HEK293 (cell line): ENCODE data around the gene POLD2.

Experiments used
- CTCF ChIA-PET: fragments of 350-600 bp; formaldehyde crosslinking; extraction: SDS; loops from one replicate; lab custom pipeline; 2021; ENCODE audit warnings: antibody characterized with exemption; lab: Yijun Ruan, JAX
- POLR2A ChIA-PET: fragments of 300-600 bp; formaldehyde crosslinking; extraction: SDS; loops from one replicate; lab custom pipeline; 2020; ENCODE audit warnings: antibody characterized with exemption, inconsistent platforms; lab: Yijun Ruan, JAX
- H3K27ac ChIP-seq: fragments of 200-500 bp; sonication (Bioruptor generic); 2 replicates; pipeline ENCODE4 v1.5.1; 2014; ENCODE audit warnings: low read depth, low read length, control low read depth, inconsistent platforms; ENCODE audit errors: extremely low read depth
- H3K36me3 ChIP-seq, 2 experiments: fragments of 200-500 bp in 1 of 2; sonication (Bioruptor generic) in 1 of 2; 1 replicate in 1 of 2; 2 replicates in 1 of 2; pipeline ENCODE4 v1.5.1; 2014 to 2017; ENCODE audit warnings: inconsistent platforms in 2 of 2, low read length in 2 of 2; ENCODE audit not compliant: control insufficient read depth in 2 of 2, insufficient read depth in 1 of 2
- H3K4me1 ChIP-seq: fragments of 200-500 bp; sonication (Bioruptor generic); 2 replicates; pipeline ENCODE4 v1.5.1; 2014; ENCODE audit warnings: mild to moderate bottlenecking, low read length, inconsistent platforms; ENCODE audit not compliant: control insufficient read depth, insufficient read depth
- H3K4me3 ChIP-seq: 2 replicates; pipeline ENCODE4 v1.5.1; 2011; ENCODE audit warnings: low read depth, mild to moderate bottlenecking, control low read depth, low read length, moderate library complexity
- H3K9me3 ChIP-seq: fragments of 200-500 bp; sonication (Bioruptor generic); 2 replicates; pipeline ENCODE4 v1.5.1; 2014; ENCODE audit warnings: low read depth, low read length, inconsistent platforms; ENCODE audit not compliant: control insufficient read depth, insufficient read depth
- KLF1 ChIP-seq: fragments of 450-650 bp; formaldehyde crosslinking; IDR thresholded peaks from 2 replicates; pipeline ENCODE4 v1.5.1; 2016; ENCODE audit warnings: missing biosample characterization, missing genetic modification characterization
- KLF10 ChIP-seq: fragments of 450-650 bp; IDR thresholded peaks from 2 replicates; pipeline ENCODE4 v1.5.1; 2018; ENCODE audit warnings: missing biosample characterization, mild to moderate bottlenecking, missing genetic modification characterization
- KLF9 ChIP-seq: fragments of 450-650 bp; formaldehyde crosslinking; IDR thresholded peaks from 2 replicates; pipeline ENCODE4 v1.5.1; 2016; ENCODE audit warnings: missing biosample characterization, missing genetic modification characterization, low read depth
- SCRT2 ChIP-seq: fragments of 450-650 bp; formaldehyde crosslinking; IDR thresholded peaks from 2 replicates; pipeline ENCODE4 v1.5.1; 2016; ENCODE audit warnings: missing biosample characterization, missing genetic modification characterization
- ZBTB7A ChIP-seq: fragments of 450-650 bp; formaldehyde crosslinking; IDR thresholded peaks from 2 replicates; pipeline ENCODE4 v1.5.1; 2016; ENCODE audit warnings: low read depth, missing biosample characterization, missing genetic modification characterization
- ZNF132 ChIP-seq: fragments of 450-650 bp; formaldehyde crosslinking; IDR thresholded peaks from 2 replicates; pipeline ENCODE4 v1.5.1; 2017; ENCODE audit warnings: missing biosample characterization, missing genetic modification characterization, borderline replicate concordance
- ZNF548 ChIP-seq: fragments of 450-650 bp; formaldehyde crosslinking; IDR thresholded peaks from 2 replicates; pipeline ENCODE4 v1.5.1; 2016; ENCODE audit warnings: missing biosample characterization, missing genetic modification characterization
- ZNF555 ChIP-seq: fragments of 450-650 bp; formaldehyde crosslinking; conservative IDR thresholded peaks from 2 replicates; pipeline ENCODE4 v1.5.1; 2017; ENCODE audit warnings: missing biosample characterization, mild to moderate bottlenecking, missing genetic modification characterization, inconsistent platforms
- ZNF585B ChIP-seq: fragments of 450-650 bp; formaldehyde crosslinking; IDR thresholded peaks from 2 replicates; pipeline ENCODE4 v1.5.1; 2016; ENCODE audit warnings: missing biosample characterization, missing genetic modification characterization
- ZNF623 ChIP-seq: fragments of 450-650 bp; formaldehyde crosslinking; IDR thresholded peaks from 2 replicates; pipeline ENCODE4 v1.5.1; 2016; ENCODE audit warnings: missing biosample characterization, missing genetic modification characterization
- ZNF626 ChIP-seq: fragments of 450-650 bp; sonication (Bioruptor Pico); formaldehyde crosslinking; IDR thresholded peaks from 2 replicates; pipeline ENCODE4 v1.5.1; 2018; ENCODE audit warnings: missing biosample characterization, missing genetic modification characterization, inconsistent platforms
- ZNF677 ChIP-seq: fragments of 450-650 bp; IDR thresholded peaks from 2 replicates; pipeline ENCODE4 v1.5.0; 2018; ENCODE audit warnings: missing biosample characterization, mild to moderate bottlenecking, missing genetic modification characterization, moderate library complexity
- ZNF701 ChIP-seq: fragments of 450-650 bp; formaldehyde crosslinking; IDR thresholded peaks from 2 replicates; pipeline ENCODE4 v1.5.1; 2016; ENCODE audit warnings: missing biosample characterization, missing genetic modification characterization
- ZXDB ChIP-seq: fragments of 450-650 bp; formaldehyde crosslinking; IDR thresholded peaks from 2 replicates; pipeline ENCODE4 v1.5.1; 2016; ENCODE audit warnings: missing biosample characterization, missing genetic modification characterization
- TF ChIP-seq, protein P1 (sequence below): fragments of 450-650 bp; formaldehyde crosslinking; IDR thresholded peaks from 2 replicates; pipeline ENCODE4 v1.5.1; 2017; ENCODE audit warnings: missing biosample characterization, missing genetic modification characterization
- TF ChIP-seq, protein P2 (sequence below): fragments of 450-650 bp; formaldehyde crosslinking; IDR thresholded peaks from 2 replicates; pipeline ENCODE4 v1.5.1; 2016; ENCODE audit warnings: missing biosample characterization, missing genetic modification characterization
- TF ChIP-seq, protein P3 (sequence below): fragments of 450-650 bp; formaldehyde crosslinking; IDR thresholded peaks from 2 replicates; pipeline ENCODE4 v1.5.1; 2016; ENCODE audit warnings: missing biosample characterization, missing genetic modification characterization

POLD2 gene

DNA sequence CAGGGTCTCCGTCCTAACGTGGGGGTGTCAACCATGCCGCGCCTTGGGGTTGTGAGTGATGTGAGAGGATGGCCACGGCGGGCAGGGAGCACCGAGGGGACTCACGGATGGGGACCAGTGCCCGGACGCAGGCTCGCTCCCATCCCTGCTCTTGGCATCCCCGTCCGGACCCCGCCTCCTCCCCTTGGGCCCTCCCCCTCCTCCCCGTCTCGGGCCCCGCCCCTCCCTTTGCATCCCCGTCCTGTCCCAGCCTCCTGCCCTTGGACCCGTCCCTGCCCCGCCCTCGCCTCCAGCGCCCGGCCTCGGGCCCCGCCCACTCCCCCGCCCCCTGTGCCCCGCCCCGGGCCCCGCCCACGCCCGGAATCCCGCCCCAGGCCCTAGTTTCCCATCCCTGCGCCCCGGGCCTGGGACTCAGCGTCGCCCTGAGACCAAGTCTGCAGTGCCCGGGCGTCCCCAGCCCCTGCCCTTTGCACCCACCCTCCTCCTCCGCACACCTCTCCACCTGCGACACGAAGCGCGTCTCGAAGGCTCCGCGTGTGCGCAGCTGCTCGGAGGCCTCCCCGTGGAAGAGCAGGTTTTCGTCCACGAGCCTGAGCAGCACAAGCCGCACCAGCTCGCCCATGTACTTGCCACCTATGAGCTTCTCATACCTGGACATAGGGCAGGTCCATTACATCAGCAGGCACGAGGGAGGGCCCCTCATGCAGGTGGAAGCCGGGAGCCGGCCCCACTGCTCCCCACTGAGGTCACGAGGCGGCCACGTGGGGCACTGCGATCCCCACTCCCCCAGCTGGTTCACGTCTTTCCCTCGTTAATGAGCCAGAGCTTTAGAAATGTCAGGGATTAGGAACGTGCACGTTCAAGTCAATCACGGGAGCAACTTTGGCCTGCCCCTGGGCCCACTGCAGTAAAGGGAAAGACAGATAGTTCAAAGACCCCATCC lies 22.9 kb upstream of the POLD2 start:
- TF ChIP-seq ZBTB7A (tag by site-specific recombination): no peak
- TF ChIP-seq, protein P1, sequence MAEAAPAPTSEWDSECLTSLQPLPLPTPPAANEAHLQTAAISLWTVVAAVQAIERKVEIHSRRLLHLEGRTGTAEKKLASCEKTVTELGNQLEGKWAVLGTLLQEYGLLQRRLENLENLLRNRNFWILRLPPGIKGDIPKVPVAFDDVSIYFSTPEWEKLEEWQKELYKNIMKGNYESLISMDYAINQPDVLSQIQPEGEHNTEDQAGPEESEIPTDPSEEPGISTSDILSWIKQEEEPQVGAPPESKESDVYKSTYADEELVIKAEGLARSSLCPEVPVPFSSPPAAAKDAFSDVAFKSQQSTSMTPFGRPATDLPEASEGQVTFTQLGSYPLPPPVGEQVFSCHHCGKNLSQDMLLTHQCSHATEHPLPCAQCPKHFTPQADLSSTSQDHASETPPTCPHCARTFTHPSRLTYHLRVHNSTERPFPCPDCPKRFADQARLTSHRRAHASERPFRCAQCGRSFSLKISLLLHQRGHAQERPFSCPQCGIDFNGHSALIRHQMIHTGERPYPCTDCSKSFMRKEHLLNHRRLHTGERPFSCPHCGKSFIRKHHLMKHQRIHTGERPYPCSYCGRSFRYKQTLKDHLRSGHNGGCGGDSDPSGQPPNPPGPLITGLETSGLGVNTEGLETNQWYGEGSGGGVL (tag by site-specific recombination): no peak
- no peak for TF ChIP-seq ZNF585B (tag by site-specific recombination)
- peak; percentile 70 for TF ChIP-seq KLF1 (tag by site-specific recombination)
- 0 out of 2 replicates have a peak, but pooled peaks have one; percentile 23 for TF ChIP-seq KLF9
- no peak for TF ChIP-seq ZXDB (tag by site-specific recombination)
- TF ChIP-seq KLF10 (tag by site-specific recombination): no peak
- no peak for TF ChIP-seq ZNF623 (tag by site-specific recombination)
- ChIA-PET CTCF (interaction anchor here (0.5 to 0.8 kb wide), 4 partner anchors 15 to 546 kb away, joined by 3 read pairs; no protein-coding TSS in a partner anchor), POLR2A (no interaction called here)
- no peak overlapping the region for H3K4me3 ChIP-seq
- H3K9me3 ChIP-seq: no peaks in the 10 kb centered on the region
- H3K36me3 ChIP-seq: no peaks in the 10 kb centered on the region
- H3K27ac ChIP-seq: no peak overlapping the region
- H3K4me1 ChIP-seq: no peaks in the 10 kb centered on the region

- H3K36me3 ChIP-seq: no peaks in the 10 kb centered on the region
- POLR2A ChIA-PET: no interaction called here
- CTCF ChIA-PET: no interaction called here
- no peaks in the 10 kb centered on the region for H3K4me1 ChIP-seq
- no peak overlapping the region for H3K27ac ChIP-seq
- H3K4me3 ChIP-seq: no peak overlapping the region
- no peaks in the 10 kb centered on the region for H3K9me3 ChIP-seq
- no peak for TF ChIP-seq ZNF132 (tag by site-specific recombination)
- no peak for TF ChIP-seq ZNF555 (tag by site-specific recombination)
- no peak for TF ChIP-seq SCRT2
- no peak for TF ChIP-seq ZNF677
- TF ChIP-seq ZNF548 (tag by site-specific recombination): no peak
- TF ChIP-seq ZNF701 (tag by site-specific recombination): no peak
- TF ChIP-seq, protein P2, sequence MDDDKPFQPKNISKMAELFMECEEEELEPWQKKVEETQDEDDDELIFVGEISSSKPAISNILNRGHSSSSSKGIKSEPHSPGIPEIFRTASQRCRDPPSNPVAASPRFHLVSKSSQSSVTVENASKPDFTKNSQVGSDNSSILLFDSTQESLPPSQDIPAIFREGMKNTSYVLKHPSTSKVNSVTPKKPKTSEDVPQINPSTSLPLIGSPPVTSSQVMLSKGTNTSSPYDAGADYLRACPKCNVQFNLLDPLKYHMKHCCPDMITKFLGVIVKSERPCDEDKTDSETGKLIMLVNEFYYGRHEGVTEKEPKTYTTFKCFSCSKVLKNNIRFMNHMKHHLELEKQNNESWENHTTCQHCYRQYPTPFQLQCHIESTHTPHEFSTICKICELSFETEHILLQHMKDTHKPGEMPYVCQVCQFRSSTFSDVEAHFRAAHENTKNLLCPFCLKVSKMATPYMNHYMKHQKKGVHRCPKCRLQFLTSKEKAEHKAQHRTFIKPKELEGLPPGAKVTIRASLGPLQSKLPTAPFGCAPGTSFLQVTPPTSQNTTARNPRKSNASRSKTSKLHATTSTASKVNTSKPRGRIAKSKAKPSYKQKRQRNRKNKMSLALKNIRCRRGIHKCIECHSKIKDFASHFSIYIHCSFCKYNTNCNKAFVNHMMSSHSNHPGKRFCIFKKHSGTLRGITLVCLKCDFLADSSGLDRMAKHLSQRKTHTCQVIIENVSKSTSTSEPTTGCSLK (tag by site-specific recombination): no peak
- TF ChIP-seq ZNF626: no peak
- TF ChIP-seq, protein P3, sequence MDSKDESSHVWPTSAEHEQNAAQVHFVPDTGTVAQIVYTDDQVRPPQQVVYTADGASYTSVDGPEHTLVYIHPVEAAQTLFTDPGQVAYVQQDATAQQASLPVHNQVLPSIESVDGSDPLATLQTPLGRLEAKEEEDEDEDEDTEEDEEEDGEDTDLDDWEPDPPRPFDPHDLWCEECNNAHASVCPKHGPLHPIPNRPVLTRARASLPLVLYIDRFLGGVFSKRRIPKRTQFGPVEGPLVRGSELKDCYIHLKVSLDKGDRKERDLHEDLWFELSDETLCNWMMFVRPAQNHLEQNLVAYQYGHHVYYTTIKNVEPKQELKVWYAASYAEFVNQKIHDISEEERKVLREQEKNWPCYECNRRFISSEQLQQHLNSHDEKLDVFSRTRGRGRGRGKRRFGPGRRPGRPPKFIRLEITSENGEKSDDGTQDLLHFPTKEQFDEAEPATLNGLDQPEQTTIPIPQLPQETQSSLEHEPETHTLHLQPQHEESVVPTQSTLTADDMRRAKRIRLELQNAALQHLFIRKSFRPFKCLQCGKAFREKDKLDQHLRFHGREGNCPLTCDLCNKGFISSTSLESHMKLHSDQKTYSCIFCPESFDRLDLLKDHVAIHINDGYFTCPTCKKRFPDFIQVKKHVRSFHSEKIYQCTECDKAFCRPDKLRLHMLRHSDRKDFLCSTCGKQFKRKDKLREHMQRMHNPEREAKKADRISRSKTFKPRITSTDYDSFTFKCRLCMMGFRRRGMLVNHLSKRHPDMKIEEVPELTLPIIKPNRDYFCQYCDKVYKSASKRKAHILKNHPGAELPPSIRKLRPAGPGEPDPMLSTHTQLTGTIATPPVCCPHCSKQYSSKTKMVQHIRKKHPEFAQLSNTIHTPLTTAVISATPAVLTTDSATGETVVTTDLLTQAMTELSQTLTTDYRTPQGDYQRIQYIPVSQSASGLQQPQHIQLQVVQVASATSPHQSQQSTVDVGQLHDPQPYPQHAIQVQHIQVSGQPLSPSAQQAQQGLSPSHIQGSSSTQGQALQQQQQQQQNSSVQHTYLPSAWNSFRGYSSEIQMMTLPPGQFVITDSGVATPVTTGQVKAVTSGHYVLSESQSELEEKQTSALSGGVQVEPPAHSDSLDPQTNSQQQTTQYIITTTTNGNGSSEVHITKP (tag by site-specific recombination): no peak
Measured at GRCh38 chr7:44145479-44145968, 22.2 kb upstream of the POLD2 start.
